ENCODE data around the gene CCNT1. TPM values are rescaled to one million over a fixed set of nuclear protein-coding genes. Genes with fewer than 3 reads are reported as not detected.

CCNT1 gene
- total RNA-seq, 1 donor from 2014 or later, result 28.0 TPM

DNA sequence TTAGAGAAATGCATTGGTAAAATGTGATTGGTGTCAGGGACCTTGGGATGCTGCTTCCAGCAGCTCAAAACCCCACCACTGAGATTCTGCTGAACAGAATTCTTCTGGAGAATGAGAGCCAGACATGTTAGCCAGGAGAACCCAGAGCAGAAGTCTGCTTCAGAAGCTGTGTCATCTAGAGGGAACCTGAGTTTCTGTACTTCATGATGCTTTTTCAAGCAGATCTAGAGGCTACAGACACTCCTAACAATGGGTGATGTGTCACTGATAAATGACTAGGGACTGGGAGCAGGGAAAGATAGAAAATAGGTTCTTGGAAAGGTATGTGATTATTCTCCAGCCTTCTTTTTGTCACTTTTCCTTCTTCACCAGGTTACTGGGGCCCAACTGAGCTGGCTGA lies 76.1 kb downstream of the CCNT1 start:
- no peak overlapping the region for H3K27ac ChIP-seq
- DNase-seq (ENCODE audit: low spot score in 2 of 2), result no peak
- no peak for TF ChIP-seq CTCF (IDR thresholded peaks at IDR 0.05)
- no peak overlapping the region for H3K4me3 ChIP-seq
- intact Hi-C loops (cut with DNase I), result no loop called here
- no peaks in the 10 kb centered on the region for H3K9me3 ChIP-seq
- H3K4me1 ChIP-seq, result no peaks in the 10 kb centered on the region
- H3K27me3 ChIP-seq, result no peaks in the 10 kb centered on the region
- peaks cover 0 to 18% of the 10 kb centered on the region in 2 donors for H3K36me3 ChIP-seq

Other genes starting within 250 kb of the CCNT1 start
- not detected for gene ANP32D, start 244.1 kb downstream of the CCNT1 start, total RNA-seq
- not detected for gene C12orf54, start 234.2 kb downstream of the CCNT1 start, total RNA-seq
- not detected for gene OR8S1, start 191.1 kb downstream of the CCNT1 start, total RNA-seq
- not detected for gene LALBA, start 146.7 kb downstream of the CCNT1 start, total RNA-seq
- gene KANSL2, start 34.5 kb downstream of the CCNT1 start, total RNA-seq, result 30.1 TPM
- gene ADCY6, start 72.4 kb upstream of the CCNT1 start, total RNA-seq, result 65.0 TPM
- 54.5 TPM for gene CACNB3, start 101.8 kb upstream of the CCNT1 start, total RNA-seq
- gene DDX23, start 135.5 kb upstream of the CCNT1 start, total RNA-seq, result 39.4 TPM
- 0.85 TPM for gene RND1, start 149.2 kb upstream of the CCNT1 start, total RNA-seq
- 38.8 TPM for gene FKBP11, start 208.8 kb upstream of the CCNT1 start, total RNA-seq
- 68.4 TPM for gene ARF3, start 240.8 kb upstream of the CCNT1 start, total RNA-seq